NCI-H2196 (cell line): Measurements from ENCODE around the gene GFER.
"Not testable (repeated sequence)": the region's sequence is repeated elsewhere in the genome, so short reads cannot be mapped to it uniquely, and the experiment has no call there.

Source experiments
- DNase-seq: peaks from one replicate; lab custom pipeline; 2025; ENCODE audit not compliant: unreplicated experiment; lab: John Stamatoyannopoulos, UW

The GFER gene

DNA sequence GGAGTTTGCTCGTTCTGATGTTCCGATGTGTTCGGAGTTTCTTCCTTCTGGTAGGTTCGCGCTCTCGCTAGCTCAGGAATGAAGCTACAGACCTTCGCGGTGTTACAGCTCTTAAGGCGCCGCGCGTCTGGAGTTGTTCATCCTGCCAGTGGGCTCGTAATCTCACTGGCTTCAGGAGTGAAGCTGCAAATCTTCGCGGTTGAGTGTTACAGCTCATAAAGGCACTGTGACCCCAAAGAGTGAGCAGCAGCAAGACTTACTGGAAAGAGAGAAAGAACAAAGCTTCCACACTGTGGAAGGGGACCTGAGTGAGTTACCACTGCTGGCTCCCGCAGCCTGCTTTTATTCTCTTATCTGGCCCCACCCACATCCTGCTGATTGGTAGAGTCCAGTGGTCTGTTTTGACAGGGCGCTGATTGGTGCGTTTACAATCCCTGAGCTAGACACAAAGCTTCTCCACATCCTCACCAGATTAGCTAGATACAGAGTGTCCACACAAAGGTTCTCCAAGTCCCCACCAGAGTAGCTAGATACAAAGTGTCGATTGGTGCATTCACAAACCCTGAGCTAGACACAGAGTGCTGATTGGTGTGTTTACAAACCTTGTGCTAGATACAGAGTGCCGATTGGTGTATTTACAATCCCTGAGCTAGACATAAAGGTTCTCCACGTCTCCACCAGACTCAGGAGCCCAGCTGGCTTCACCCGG is 26.4 kb upstream of the GFER start:
- not testable (repeated sequence) for DNase-seq

DNA sequence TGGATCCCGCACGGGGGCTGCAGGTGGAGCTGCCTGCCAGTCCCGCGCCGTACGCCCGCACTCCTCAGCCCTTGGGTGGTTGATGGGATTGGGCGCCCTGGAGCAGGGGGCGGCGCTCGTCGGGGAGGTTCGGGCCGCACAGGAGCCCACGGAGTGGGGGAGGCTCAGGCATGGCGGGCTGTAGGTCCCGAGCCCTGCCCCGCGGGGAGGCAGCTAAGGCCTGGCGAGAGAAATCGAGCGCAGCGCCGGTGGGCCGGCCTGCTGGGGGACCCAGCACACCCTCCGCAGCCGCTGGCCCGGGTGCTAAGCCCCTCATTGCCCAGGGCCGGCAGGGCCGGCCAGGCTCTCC is 25.9 kb upstream of the GFER start:
- not testable (repeated sequence) for DNase-seq

DNA sequence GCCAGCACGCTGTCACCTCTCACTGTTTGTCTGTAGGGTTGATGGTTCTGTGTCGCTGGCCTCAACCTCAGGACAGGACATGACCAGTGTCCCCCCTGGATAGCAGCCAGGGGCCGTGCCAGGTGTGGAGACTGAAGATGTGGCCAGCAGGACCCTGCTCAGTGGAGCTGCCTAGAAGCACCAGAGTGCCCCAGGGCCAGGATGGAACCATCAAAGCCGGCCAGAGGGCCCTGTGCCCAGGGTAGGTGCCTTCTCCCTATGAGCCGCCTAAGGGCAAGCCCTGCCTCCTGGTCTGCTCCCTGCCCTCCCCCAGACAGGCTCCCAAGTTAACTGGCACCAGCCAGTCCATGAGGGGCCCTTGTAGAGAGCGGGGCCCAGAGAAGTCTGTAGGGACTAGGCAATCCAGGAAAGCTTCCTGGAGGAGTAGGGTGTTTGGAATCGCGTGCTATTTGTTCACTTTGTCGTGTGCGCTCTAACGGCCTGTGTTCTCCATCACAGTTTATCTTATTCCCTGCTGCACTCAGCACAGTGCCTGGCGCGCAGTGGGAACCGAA is 25.2 kb upstream of the GFER start:
- no peak for DNase-seq

DNA sequence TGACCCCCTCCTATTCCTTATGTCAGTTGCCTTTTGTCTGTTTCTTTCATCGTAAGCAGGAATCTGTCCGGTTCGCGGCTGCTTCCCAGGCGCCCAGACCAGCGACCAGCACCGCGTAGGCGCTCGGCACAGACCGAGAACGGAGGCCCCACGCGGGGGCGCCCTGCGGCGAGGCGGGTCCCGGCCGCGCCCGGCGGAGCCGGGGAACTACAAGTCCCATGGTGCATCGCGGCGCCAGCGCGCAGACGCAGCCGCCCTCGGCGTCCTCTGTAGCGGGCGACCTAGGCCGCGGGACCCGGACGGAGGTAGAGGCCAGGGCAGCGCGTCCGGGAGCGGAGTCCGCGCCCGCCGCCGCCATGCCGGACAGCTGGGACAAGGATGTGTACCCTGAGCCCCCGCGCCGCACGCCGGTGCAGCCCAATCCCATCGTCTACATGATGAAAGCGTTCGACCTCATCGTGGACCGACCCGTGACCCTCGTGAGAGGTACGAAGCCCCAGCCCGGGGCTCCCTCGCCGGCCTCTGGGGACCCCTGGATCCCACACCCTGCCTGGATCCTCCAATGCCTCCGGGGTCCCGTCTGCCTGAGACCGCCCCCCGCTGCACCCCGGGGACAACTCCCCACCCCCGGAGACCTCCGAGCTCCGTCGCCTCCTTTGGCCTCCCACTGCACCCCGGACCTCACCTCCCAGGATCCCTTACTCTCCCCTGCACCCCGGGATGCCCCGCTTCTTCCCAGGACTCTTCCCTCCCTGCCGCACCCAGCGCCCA is 24.5 kb upstream of the GFER start, which contains the start of gene NDUFB10:
Gene NDUFB10 (plus strand): TSS at position 270 of the 771 bp plus-strand sequence. CDS start 87 bp downstream, at position 357.
- peak; percentile 92 for DNase-seq

DNA sequence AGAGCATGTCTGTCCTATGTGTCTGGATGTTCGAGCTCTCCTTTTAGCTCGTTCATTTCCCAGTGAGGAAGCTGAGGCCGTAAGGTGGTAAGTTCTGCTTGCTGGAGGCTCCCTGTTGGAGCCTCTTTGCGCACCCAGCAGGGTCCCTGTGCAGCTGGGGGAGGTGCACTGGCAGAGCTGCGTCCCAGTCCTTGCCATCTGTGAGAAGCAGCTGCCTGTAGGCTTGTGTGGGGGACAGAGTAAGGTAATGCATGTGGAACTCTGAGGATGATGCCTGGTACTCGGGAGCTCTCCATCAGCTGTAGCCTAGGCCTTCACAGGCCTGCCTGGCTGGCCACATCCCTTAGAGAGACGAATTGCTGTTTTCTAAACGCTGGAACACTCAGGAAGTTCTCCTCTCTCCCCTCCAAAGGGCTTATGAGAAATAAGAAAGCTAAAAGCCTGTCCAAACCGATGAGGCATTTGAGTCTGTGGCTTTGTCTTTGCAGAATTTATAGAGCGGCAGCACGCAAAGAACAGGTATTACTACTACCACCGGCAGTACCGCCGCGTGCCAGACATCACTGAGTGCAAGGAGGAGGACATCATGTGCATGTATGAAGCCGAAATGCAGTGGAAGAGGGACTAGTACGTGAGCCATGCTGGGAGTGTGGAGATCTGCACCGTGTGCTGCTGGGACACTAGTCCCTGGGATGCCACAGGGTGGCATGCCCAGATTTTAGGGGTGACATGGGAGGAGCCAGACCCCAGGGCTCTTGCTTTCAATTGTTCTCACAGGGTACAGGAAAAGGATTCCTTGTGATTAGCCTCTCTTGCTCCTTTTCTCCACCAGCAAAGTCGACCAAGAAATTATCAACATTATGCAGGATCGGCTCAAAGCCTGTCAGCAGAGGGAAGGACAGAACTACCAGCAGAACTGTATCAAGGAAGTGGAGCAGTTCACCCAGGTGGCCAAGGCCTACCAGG is 23.0 kb upstream of the GFER start:
- no peak for DNase-seq

DNA sequence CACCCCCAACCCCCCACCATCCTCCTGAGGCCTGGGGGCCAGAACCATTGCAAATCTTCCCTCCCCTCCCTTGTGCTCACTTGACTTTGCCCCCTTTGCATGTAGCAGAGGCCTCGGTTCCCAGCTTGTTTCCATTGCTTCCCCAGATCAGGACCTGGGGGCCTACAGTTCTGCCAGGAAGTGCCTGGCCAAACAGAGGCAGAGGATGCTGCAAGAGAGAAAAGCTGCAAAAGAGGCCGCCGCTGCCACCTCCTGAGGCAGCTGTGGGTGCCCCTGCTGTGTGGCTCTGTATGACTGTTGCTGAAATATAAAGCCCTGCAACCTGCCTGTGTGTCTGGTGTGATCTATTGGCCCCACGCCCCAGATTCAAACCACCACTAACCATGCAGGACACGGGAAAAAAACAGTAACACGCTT is 22.3 kb upstream of the GFER start:
- no peak for DNase-seq

DNA sequence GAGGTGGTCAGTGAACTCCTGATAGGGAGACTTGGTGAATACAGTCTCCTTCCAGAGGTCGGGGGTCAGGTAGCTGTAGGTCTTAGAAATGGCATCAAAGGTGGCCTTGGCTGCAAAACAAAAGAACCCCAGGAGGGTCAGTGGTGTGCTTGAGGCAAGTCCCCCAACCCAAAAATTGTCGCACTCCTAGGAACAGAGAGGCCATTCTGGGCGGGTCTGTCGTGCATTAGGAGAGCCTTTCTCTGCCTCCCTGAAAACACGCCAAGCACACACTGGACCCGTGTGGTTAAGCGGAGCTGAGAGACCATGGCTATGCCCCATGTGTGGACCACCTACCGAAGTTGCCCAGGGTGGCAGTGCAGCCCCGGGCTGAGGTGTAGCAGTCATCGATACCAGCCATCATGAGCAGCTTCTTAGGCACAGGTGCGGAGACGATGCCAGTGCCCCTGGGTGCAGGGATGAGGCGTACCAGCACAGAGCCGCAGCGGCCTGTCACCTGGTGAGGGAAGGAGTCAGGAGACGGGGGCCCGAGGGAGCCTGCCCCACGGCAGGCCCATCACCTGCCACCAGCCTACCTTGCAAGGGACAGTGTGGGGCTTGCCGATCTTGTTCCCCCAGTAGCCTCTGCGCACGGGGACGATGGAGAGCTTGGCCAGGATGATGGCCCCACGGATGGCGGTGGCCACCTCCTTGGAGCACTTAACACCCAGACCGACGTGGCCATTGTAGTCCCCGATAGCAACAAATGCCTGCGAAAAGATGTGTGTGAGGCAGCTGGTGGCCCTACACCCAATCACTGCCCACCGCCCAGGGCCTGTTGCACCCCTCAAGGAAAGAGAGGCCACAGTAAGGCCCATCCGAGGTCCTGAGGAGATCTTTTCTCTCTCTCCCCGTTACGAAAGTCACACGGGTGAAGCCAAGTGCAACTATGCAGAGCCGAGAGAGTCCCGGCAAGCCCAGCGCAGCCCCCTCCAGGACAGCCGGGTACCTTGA is 21.5 kb upstream of the GFER start:
- DNase-seq, result not testable (repeated sequence)

DNA sequence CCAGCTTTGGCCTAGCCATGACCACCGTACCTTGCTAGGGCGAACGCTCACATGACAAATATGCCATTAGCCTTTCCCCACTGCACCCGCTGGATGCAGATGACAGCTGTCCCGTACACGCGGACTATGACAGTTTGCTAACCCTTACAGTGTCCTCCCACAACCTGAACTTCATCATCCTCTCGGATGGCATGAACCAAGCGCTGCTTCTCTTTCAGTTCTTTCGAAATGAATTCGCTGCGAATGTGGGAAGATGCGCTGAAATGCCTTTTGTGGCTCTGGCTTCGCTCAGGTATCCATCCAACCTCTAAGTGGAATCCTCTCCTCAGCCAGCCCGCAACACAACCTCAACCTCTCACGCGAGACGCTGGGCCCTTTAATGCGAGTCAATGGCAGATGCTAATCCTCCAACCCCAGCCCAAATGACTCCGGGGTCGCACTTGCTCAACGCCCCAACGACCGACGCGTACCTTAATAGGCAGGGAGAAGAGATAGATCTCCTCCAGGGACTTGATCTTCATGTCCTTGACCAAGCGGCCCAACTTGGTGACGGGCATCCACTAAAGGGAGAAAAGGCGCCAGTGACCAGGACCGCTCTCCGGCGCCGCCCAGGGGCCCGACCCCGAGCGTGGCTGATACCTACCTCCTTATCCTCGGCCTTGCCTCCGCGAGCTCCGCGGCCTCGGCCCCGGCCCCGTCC is 20.0 kb upstream of the GFER start:
- peak; percentile 35 for DNase-seq

DNA sequence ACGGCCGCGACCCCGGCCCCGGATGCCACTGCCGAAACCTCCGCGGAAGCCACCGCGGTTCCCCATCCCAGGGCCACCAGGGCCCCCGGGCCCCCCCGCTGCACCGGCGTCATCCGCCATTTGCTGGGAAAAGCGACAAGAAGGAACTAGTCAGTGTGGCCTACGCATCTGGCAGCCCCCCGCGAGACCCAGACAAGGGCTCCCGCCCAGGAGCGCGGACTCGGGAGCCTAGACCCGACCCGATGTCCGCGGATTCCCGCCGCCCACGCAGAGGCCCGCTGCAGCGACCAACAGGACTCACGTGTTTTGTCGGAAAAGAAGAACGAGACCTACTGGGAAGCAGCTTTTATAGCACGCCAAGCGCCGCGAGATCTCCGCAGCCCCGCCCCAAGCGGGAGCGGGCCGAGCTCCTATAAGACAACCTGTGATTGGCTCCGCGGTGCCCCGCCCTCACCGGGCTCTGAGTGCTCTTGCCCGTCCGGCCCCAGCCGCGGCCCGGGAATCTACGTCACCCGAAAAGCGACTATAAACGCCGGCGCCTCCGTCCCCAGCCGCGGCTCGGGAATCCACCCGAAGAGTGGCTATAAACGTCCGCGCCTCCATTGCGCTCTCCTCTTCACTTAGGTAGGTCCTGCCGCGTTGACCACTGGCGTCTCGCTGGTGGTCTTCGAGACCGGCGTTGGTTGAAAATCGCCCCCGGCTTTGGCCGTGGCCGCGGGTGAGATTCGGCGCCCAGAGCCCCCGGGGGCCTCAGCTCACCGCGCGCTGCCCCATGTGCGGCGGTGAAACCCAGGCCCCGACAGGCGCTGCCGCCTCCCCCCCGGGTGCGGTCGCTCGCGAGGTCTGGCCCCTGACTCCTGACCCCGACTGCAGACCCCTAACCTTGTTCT is 19.2 kb upstream of the GFER start, which contains the start of gene RPS2:
Gene RPS2 (minus strand): TSS at position 321 of the 890 bp plus-strand sequence. CDS start 201 bp downstream, at position 120.
- DNase-seq, result peak; percentile 98

DNA sequence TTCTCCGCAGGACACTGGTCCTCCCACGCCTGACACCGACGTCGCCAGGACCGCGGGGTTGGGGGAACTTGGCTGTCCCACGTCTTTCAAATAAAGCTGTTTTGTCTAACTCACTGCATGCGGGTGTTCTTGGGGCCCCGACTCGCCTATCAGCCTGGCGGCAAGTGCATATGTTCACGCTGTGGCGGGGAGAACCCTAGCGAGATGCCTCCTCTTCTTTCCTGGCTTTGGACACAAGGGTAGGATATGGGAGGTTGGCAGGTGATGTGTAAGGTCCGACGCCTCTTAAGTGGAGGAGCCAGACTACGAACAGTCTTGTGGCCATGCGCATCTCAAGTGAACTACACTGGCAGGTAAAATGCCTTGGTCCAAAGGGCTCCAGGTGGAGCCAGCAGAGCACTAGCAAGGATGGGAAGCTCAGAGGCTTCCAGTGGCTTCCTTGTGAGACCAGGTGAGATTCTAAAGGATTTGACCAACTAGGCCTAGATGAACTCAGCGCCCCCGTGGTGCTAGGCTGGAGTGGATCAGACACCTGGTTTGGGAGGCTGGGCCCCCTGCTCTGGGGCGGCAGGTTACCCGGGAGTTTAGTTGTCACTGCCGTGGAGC is 18.5 kb upstream of the GFER start:
- DNase-seq, result no peak

DNA sequence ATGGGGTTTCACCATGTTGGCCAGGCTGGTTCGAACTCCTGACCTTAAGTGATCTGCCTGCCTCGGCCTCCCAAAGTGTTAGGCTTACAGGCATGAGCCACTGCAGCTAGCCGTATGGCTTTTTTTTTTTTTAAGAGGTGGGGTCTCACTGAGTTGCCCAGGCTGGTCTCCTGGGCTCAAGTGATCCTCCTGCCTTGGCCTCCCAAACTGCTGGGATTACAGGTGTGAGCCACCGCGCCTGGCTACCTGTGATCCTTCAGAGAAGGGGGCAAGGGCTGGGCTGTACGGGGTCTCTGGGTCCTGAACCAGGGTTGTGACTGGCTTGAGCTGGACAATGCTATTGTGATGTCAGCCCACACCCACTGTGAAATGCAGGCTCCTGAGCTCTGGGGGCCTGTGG is 17.5 kb upstream of the GFER start, which contains the start of gene RNF151:
Gene RNF151 (plus strand): TSS at position 397 of the 400 bp plus-strand sequence. CDS start 26 bp downstream, outside the sequence.
- no peak for DNase-seq

DNA sequence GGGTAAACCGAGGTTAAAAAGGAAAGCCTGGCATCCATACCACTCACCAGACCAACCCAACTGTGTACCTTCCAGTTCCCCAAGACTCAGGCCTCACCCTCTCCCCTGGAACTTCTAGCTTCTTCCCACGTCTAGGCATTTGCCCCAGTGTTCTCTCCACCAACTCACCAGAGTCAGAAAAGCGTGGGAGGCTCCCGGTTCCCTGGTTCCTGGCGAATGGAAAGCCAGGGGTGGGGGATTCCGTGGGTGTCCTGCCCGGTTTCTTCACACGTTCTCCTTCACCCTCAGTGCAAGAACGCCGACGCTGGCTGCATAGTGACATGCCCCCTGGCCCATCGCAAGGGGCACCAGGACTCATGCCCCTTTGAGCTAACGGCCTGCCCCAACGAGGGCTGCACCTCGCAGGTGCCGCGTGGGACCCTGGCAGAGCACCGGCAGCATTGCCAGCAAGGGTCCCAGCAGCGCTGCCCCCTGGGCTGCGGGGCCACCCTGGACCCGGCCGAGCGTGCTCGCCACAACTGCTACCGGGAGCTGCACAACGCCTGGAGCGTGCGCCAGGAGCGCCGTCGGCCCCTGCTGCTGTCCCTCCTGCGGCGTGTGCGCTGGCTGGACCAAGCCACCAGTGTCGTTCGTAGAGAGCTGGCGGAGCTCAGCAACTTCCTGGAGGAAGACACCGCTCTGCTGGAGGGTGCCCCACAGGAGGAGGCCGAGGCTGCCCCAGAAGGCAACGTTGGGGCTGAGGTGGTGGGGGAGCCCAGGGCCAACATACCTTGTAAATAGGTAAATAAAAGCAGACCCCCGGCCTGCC is 15.6 kb upstream of the GFER start:
- DNase-seq, result no peak

DNA sequence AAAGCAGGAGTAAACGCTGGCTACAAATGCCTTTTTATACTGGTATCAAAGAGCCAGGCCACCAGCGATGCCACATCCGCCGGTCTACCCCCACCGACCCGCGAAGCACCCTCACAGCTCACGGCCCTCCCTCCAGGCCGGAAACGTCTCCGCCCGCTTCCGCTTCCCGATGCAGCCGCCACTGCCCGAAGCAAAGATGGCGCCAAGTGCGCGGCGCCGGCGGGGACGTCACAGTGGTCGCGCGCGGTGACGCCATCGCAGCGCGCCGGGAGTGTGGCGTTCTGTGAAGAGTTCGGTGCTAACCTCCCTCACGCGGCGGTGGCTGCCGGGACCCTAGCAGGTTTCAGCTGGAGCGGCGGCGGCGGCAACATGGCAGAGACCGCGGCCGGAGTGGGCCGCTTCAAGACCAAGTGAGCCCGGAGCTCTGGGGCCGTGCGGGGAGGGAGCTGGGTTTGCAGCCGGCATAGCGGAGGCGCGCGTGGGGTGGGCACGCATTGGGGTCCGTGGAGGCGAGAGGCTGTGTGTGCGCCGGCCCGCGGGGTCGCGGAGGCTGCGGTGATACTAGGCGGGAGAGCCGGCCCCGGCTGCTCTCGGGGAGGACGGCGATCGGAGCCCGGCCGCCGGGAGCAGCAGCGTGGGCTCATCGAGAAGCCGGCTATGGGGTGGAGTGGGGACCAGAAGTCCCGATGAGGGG is 12.1 kb upstream of the GFER start, which contains the start of gene TBL3:
Gene TBL3 (plus strand): TSS at position 258 of the 694 bp plus-strand sequence. CDS start 112 bp downstream, at position 370.
- peak; percentile 94 for DNase-seq

DNA sequence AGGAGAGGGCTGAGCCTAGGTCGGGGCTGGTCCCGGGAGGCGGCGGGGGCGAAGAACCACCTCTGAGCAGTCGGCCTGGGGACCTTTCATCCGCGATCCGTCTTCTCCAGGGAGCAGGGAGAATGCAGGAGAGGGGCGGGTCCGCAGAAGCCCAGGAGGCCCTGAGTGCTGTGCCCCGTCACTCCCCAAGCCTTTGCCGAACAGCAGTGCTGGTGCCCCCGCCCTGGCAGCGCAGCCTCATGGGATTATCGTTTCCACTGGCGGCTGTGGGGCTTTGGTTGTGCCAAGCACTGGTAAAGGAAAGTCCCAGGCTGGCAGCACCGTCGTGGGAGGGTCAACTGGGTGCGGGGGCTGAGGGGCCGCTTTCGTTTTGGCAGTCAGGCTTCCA is 11.5 kb upstream of the GFER start:
- no peak for DNase-seq

DNA sequence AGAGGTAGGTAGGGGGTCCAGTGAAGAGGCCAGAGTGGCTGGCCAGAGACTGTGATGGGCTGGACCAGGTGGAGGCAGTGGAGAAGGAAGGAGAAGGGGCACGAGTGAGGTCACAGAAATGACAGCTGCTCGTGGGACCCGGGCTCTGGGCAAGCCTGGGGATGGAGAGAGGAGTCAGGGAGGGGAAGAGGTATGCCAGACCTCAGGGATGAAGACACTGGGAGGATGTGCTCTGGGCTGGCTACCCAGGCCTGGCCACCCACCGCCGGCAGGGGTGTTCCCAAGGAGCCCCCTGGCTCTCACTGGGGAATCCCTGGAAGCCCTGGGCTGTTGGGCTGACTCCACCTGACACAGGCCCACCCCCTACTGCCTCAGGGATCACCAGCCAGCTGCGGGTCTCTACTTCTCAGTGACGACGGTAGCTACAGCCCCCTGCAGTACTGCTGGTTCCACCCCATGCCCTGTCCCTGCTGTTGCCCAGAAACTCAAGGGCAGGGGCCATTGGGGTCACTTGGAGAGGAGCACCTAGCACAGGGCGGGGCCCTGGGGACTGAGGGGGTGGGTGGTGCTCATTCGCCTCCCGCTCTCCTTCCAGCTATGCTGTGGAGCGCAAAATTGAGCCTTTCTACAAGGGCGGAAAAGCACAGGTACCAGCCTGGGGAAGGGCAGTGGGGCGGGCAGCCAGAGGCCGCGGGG is 10.4 kb upstream of the GFER start:
- no peak for DNase-seq
